Epithelial cell of esophagus (primary cell): ENCODE data around the gene ABT1.

Experiments used
- DNase-seq: peaks from one replicate; pipeline ENCODE4 v3.0.0; 2010; ENCODE audit warnings: low read depth
- H3K4me3 ChIP-seq: 2 replicates; pipeline ENCODE4 v1.5.1; 2011; ENCODE audit warnings: mild to moderate bottlenecking, low read length, control low read depth
- TF ChIP-seq, protein P1 (sequence below): IDR thresholded peaks from 2 replicates; pipeline ENCODE4 v1.5.1; 2011; ENCODE audit warnings: low read depth, mild to moderate bottlenecking, low read length, control low read depth, inconsistent platforms; ENCODE audit not compliant: insufficient read depth; ENCODE audit errors: missing control alignments

The ABT1 gene

GRCh38 chr6:26575494-26575939 is 21.2 kb upstream of the ABT1 start:
- DNase-seq, result peak; percentile 65
- H3K4me3 ChIP-seq, result no peak overlapping the region
- TF ChIP-seq, protein P1, sequence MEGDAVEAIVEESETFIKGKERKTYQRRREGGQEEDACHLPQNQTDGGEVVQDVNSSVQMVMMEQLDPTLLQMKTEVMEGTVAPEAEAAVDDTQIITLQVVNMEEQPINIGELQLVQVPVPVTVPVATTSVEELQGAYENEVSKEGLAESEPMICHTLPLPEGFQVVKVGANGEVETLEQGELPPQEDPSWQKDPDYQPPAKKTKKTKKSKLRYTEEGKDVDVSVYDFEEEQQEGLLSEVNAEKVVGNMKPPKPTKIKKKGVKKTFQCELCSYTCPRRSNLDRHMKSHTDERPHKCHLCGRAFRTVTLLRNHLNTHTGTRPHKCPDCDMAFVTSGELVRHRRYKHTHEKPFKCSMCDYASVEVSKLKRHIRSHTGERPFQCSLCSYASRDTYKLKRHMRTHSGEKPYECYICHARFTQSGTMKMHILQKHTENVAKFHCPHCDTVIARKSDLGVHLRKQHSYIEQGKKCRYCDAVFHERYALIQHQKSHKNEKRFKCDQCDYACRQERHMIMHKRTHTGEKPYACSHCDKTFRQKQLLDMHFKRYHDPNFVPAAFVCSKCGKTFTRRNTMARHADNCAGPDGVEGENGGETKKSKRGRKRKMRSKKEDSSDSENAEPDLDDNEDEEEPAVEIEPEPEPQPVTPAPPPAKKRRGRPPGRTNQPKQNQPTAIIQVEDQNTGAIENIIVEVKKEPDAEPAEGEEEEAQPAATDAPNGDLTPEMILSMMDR, result no peak

GRCh38 chr6:26576407-26576843 is 20.3 kb upstream of the ABT1 start:
- DNase-seq, result no peak
- TF ChIP-seq, protein P1, result no peak

GRCh38 chr6:26576929-26577719 is 19.6 kb upstream of the ABT1 start:
- H3K4me3 ChIP-seq, result peak overlapping the region; percentile 48
- peak; percentile 81 for DNase-seq
- TF ChIP-seq, protein P1, result no peak

More at GRCh38 chr6:26576407-26576843, 20.3 kb upstream of the ABT1 start:
- H3K4me3 ChIP-seq, result peak overlapping the region; percentile 48

DNA sequence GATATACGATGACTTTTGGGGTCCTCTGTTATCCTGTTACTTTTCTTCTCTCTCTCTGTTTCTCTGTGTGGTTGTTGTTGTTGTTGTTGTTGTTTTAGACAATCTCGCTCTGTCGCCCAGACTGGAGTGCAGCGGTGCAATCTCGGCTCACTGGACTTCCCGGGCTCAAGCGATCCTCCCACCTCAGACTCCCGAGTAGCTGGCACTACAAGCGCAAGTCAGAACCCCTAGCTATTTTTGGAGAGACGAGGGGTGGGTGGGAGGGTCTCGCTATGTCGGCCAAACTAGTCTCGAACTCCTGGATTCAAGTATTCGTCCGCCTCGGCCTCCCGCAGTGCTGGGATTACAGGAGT is 19.1 kb upstream of the ABT1 start:
- TF ChIP-seq, protein P1, result no peak
- H3K4me3 ChIP-seq, result peak overlapping the region; percentile 48
- no peak for DNase-seq

GRCh38 chr6:26578279-26578678 is 18.5 kb upstream of the ABT1 start:
- TF ChIP-seq, protein P1, result no peak
- H3K4me3 ChIP-seq, result no peak overlapping the region
- no peak for DNase-seq

DNA sequence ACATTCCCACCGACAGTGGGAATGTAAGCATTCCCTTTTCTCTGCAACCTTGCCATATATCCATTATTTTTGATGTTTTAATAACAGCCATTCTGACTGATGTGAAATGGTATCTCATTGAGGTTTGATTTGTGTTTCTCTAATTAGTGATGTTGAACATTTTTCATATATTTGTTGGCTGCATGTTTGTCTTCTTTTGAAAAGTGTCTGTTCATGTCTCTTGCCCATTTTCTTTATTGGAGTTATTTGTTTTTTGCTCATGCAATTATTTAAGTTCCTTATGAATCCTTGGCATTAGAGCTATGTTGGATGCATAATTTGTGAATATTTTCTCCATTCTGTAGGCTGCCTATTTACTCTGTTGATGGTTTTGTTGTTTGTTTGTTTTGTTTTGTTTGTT is 18.0 kb upstream of the ABT1 start:
- H3K4me3 ChIP-seq, result no peak overlapping the region
- DNase-seq, result no peak
- TF ChIP-seq, protein P1, result no peak
